NB4 (cell line): ENCODE results near the gene KCNIP4.

Experiments
- DNase-seq: peaks from one replicate; pipeline ENCODE4 v3.0.0; 2010; ENCODE audit warnings: low read depth
- H3K4me3 ChIP-seq: one replicate; pipeline ENCODE4 v1.5.1; 2011; ENCODE audit warnings: mild to moderate bottlenecking, low read depth, low read length, moderate library complexity
- MYC ChIP-seq: IDR thresholded peaks from 2 replicates; pipeline ENCODE4 v1.6.1; 2011; ENCODE audit warnings: low read depth, low read length
- POLR2A ChIP-seq: IDR thresholded peaks from 2 replicates; pipeline ENCODE4 v1.6.1; 2011; ENCODE audit warnings: mild to moderate bottlenecking; ENCODE audit not compliant: insufficient read length; ENCODE audit errors: extremely low read depth
- TF ChIP-seq, protein P1 (sequence below): IDR thresholded peaks from one replicate; pipeline ENCODE4 v1.5.1; 2012; ENCODE audit warnings: low read depth, low read length
- TF ChIP-seq, protein P2 (sequence below): IDR thresholded peaks from 2 replicates; pipeline ENCODE4 v1.6.1; 2011; ENCODE audit warnings: low read depth, low read length

KCNIP4 gene

GRCh38 chr4:21692241-21692640 lies 256.3 kb downstream of the KCNIP4 start:
- no peak for TF ChIP-seq MYC
- no peak for TF ChIP-seq POLR2A
- TF ChIP-seq, protein P1, sequence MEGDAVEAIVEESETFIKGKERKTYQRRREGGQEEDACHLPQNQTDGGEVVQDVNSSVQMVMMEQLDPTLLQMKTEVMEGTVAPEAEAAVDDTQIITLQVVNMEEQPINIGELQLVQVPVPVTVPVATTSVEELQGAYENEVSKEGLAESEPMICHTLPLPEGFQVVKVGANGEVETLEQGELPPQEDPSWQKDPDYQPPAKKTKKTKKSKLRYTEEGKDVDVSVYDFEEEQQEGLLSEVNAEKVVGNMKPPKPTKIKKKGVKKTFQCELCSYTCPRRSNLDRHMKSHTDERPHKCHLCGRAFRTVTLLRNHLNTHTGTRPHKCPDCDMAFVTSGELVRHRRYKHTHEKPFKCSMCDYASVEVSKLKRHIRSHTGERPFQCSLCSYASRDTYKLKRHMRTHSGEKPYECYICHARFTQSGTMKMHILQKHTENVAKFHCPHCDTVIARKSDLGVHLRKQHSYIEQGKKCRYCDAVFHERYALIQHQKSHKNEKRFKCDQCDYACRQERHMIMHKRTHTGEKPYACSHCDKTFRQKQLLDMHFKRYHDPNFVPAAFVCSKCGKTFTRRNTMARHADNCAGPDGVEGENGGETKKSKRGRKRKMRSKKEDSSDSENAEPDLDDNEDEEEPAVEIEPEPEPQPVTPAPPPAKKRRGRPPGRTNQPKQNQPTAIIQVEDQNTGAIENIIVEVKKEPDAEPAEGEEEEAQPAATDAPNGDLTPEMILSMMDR, result no peak
- TF ChIP-seq, protein P2, sequence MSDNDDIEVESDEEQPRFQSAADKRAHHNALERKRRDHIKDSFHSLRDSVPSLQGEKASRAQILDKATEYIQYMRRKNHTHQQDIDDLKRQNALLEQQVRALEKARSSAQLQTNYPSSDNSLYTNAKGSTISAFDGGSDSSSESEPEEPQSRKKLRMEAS, result no peak
- no peak overlapping the region for H3K4me3 ChIP-seq
- no peak for DNase-seq

DNA sequence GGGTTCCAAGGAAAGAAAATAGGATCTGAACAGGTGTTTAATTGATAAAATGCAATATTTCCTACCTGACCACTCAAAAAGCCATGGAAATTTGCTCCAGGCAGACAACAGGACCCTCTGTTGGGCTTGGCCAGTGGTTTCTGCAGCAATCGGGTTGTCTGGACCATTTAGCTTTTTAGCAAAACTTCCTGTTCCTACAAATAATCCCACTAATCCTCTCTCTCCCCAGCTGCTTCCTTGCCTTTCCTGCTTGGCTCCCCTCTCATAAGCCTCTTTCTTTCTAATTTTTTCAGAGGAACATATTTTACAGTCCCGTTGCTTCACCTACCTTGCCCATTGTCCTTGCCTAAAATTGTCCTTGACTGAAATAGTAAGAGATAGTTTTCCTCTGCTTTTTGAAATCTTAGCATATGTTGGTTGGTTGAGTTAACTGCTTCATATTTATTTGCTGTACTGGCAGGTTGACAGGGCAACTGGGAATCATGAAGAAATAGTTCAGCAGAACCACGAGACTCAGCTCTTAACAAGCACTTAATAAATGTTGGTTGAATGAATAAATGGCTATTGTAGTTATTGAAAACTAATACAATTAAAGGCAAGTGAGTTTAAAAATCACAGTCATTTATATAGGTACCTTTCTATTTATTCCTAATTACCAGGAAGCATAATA lies 259.8 kb downstream of the KCNIP4 start:
- no peak for DNase-seq
- TF ChIP-seq POLR2A (no peak), MYC (no peak)
- TF ChIP-seq, protein P2, result no peak
- TF ChIP-seq, protein P1, result no peak
- H3K4me3 ChIP-seq, result no peak overlapping the region

DNA sequence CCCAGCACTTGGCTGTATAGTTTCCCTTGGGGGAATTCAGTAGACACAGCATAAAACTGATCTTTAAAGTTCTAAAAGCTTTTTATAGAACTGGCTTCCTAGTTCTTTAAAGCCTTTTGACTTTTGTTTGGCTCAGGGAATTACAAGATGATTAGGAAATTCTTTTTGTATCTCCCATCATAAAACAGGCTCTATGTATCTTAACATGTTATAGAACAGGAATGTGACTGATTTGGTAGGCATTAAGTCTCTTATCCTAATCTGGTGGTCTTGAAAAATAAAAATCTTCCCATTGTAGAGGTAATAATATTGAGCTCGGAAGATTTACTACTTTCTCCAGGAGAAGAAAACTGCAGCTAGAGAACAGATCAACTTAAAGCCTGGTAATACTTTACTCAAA lies 262.7 kb downstream of the KCNIP4 start:
- no peak for DNase-seq
- no peak overlapping the region for H3K4me3 ChIP-seq
- no peak for TF ChIP-seq MYC
- TF ChIP-seq, protein P1, result no peak
- no peak for TF ChIP-seq POLR2A
- TF ChIP-seq, protein P2, result no peak

DNA sequence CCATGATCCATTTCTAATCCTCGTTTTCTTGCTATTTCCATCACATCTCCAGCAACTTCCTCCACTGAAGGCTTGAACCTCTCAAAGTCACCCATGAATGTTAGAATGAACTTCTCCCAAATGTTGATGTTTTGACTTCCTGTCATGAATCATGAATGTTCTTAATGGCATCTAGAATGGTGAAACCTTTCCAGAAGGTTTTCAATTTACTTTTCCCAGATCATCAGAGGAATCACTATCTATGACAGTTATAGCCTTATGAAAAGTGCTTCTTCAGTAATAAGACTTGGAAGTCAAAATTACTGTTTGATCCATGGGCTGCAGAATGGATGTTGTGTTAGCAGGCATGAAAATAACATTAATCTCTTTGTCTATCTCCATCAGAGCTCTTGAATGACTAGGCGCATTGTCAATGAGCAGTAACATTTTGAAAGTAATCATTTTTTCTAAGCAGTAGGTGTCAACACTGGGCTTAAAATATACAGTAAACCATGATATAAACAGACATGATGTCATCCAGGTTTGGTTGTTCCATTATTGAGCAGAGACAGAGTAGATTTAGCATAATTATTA lies 268.2 kb downstream of the KCNIP4 start:
- TF ChIP-seq, protein P2, result no peak
- TF ChIP-seq, protein P1, result no peak
- no peak for TF ChIP-seq POLR2A

DNA sequence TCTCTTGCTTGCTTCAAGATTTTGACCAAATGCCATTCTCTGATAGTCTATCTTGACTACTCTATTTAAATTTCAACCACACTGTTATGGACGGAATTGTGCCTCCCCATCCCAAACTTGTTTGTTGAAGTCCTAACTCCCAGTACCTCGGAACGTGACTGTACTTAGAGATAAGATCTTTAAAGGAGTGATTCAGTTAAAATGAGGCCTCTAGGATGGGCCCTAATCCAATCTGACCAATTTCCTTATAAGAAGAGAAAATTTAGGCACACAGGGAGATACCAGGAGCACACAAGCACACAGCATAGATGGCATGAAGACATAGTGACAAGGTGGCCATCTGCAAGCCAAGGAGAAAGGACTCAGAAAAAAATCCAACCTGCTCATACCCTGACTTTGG lies 269.9 kb downstream of the KCNIP4 start:
- no peak for DNase-seq
- H3K4me3 ChIP-seq, result no peak overlapping the region
- no peak for TF ChIP-seq MYC
- TF ChIP-seq, protein P2, result no peak
- TF ChIP-seq, protein P1, result no peak
- TF ChIP-seq POLR2A, result no peak

More for the DNA sequence above, 268.2 kb downstream of the KCNIP4 start:
- no peak for DNase-seq
- no peak overlapping the region for H3K4me3 ChIP-seq
